HepG2 (cell line): ENCODE results near the gene MT1A. TPM values are rescaled to one million over a fixed set of nuclear protein-coding genes. Genes with fewer than 3 reads are reported as not detected.

Source experiments
- BORCS8-MEF2B ChIP-seq: sonication (generic); formaldehyde crosslinking; IDR thresholded peaks from 2 replicates; pipeline ENCODE4 v1.8.0; 2022; ENCODE audit warnings: mild to moderate bottlenecking, missing genetic modification reagents
- DZIP1 ChIP-seq: sonication (generic); formaldehyde crosslinking; IDR thresholded peaks from 2 replicates; pipeline ENCODE4 v1.5.0; 2020; ENCODE audit warnings: mild to moderate bottlenecking, missing genetic modification reagents
- JUN ChIP-seq: sonication (generic); formaldehyde crosslinking; IDR thresholded peaks from 2 replicates; pipeline ENCODE4 v1.4.0; 2020; ENCODE audit warnings: mild to moderate bottlenecking, missing genetic modification reagents
- KAT2B ChIP-seq: fragments of 150-350 bp; IDR thresholded peaks from 2 replicates; pipeline ENCODE4 v1.6.1; 2014; ENCODE audit warnings: low read depth, low read length, borderline replicate concordance
- KDM5A ChIP-seq: fragments of 200-600 bp; sonication (generic); IDR thresholded peaks from 2 replicates; pipeline ENCODE4 v1.7.0; 2018; ENCODE audit warnings: antibody characterized with exemption, mild to moderate bottlenecking, low read length, borderline replicate concordance
- NFIC ChIP-seq: IDR thresholded peaks from 2 replicates; pipeline ENCODE4 v1.6.1; 2012; ENCODE audit warnings: mild to moderate bottlenecking, low read length, inconsistent platforms
- SMYD3 ChIP-seq: sonication (generic); formaldehyde crosslinking; IDR thresholded peaks from 2 replicates; pipeline ENCODE4 v1.8.1; 2023; ENCODE audit warnings: mild to moderate bottlenecking, missing genetic modification reagents
- SP4 ChIP-seq: sonication (generic); formaldehyde crosslinking; IDR thresholded peaks from 2 replicates; pipeline ENCODE4 v1.8.1; 2023; ENCODE audit warnings: mild to moderate bottlenecking, missing genetic modification reagents
- TARDBP ChIP-seq: sonication (generic); formaldehyde crosslinking; IDR thresholded peaks from 2 replicates; pipeline ENCODE4 v1.8.0; 2022; ENCODE audit warnings: mild to moderate bottlenecking, missing genetic modification reagents
- TERF1 ChIP-seq: sonication (generic); formaldehyde crosslinking; IDR thresholded peaks from 2 replicates; pipeline ENCODE4 v1.8.0; 2022; ENCODE audit warnings: mild to moderate bottlenecking, missing genetic modification reagents, moderate library complexity
- YY1 ChIP-seq: IDR thresholded peaks from 2 replicates; pipeline ENCODE4 v1.6.1; 2011; ENCODE audit warnings: low read length, low read depth, moderate library complexity, mild to moderate bottlenecking; ENCODE audit not compliant: insufficient read depth, insufficient replicate concordance
- ZBTB37 ChIP-seq: sonication (generic); formaldehyde crosslinking; IDR thresholded peaks from 2 replicates; pipeline ENCODE4 v1.4.0; 2020; ENCODE audit warnings: mild to moderate bottlenecking, missing genetic modification reagents
- ZBTB49 ChIP-seq: sonication (generic); formaldehyde crosslinking; IDR thresholded peaks from 2 replicates; pipeline ENCODE4 v1.4.0; 2020; ENCODE audit warnings: missing genetic modification reagents, borderline replicate concordance
- ZBTB7B ChIP-seq: sonication (generic); formaldehyde crosslinking; IDR thresholded peaks from 2 replicates; pipeline ENCODE4 v1.4.0; 2020; ENCODE audit warnings: missing genetic modification reagents
- ZKSCAN5 ChIP-seq: sonication (generic); formaldehyde crosslinking; IDR thresholded peaks from 2 replicates; pipeline ENCODE4 v1.5.1; 2020; ENCODE audit warnings: mild to moderate bottlenecking, missing genetic modification reagents
- ZNF263 ChIP-seq: sonication (generic); formaldehyde crosslinking; IDR thresholded peaks from 2 replicates; pipeline ENCODE4 v1.4.0; 2020; ENCODE audit warnings: missing genetic modification reagents
- ZNF414 ChIP-seq: sonication (generic); formaldehyde crosslinking; IDR thresholded peaks from 2 replicates; pipeline ENCODE4 v1.5.0; 2020; ENCODE audit warnings: missing genetic modification reagents
- ZNF441 ChIP-seq: sonication (generic); formaldehyde crosslinking; IDR thresholded peaks from 2 replicates; pipeline ENCODE4 v1.7.0; 2021; ENCODE audit warnings: missing genetic modification reagents, borderline replicate concordance
- ZNF619 ChIP-seq: sonication (generic); formaldehyde crosslinking; IDR thresholded peaks from 2 replicates; pipeline ENCODE4 v1.4.0; 2020; ENCODE audit warnings: mild to moderate bottlenecking, missing genetic modification reagents
- ZNF775 ChIP-seq: sonication (generic); formaldehyde crosslinking; IDR thresholded peaks from 2 replicates; pipeline ENCODE4 v1.4.0; 2020; ENCODE audit warnings: missing genetic modification reagents, mild to moderate bottlenecking, moderate library complexity, borderline replicate concordance
- polyA plus RNA-seq, 8 experiments: library from polyadenylated mRNA; depleted of rRNA in 3 of 8; stranded (reverse) in 7 of 8; unstranded in 1 of 8; fragments of >200 nt; fragmentation: Illumina TruSeq in 4 of 8; extraction: Trizol in 4 of 8; gene quantifications; 2 replicates each; pipeline versions ENCODE4 v1.2.1 to v1.2.3, GENCODE V29; 2011 to 2016; ENCODE audit warnings: low read depth in 4 of 8, missing spikeins in 1 of 8, mixed read lengths in 1 of 8; ENCODE audit not compliant: insufficient read depth in 1 of 8
- total RNA-seq, 5 experiments: library from RNA; depleted of rRNA; stranded (reverse); fragments of >200 nt; fragmentation: Illumina TruSeq; extraction: Trizol; gene quantifications; 2 replicates each; pipeline ENCODE4 v1.2.3, GENCODE V29; 2016; ENCODE audit warnings: low read depth in 1 of 5

Gene MT1A
- total and polyA plus RNA-seq, 2 of the 13 experiments (the other 11 are each of a cell fraction or from before 2014, with no cell fraction given): 8.3 to 10.4 TPM

GRCh38 chr16:56667581-56668571 is 29.4 kb downstream of the MT1A start, which contains the start of gene MT1G (continued):
- TF ChIP-seq TERF1 (CRISPR knock-in tag): no peak
- no peak for TF ChIP-seq ZNF775 (CRISPR knock-in tag)
- peak; percentile 72 for TF ChIP-seq BORCS8-MEF2B (CRISPR knock-in tag)
- TF ChIP-seq YY1: no peak
- TF ChIP-seq ZBTB49 (CRISPR knock-in tag): no peak
- no peak for TF ChIP-seq KDM5A
- TF ChIP-seq ZNF441 (CRISPR knock-in tag): no peak; the same call in 1 of the 2 replicates
- TF ChIP-seq ZNF414 (CRISPR knock-in tag): no peak
- TF ChIP-seq ZBTB37 (CRISPR knock-in tag): no peak
- no peak for TF ChIP-seq NFIC
- TF ChIP-seq ZKSCAN5: peak; percentile 14; the same call in 1 of the 2 replicates
- no peak for TF ChIP-seq JUN
- 0 out of 2 replicates have a peak, but pooled peaks have one; percentile 69 for TF ChIP-seq ZNF619 (CRISPR knock-in tag)
- no peak for TF ChIP-seq KAT2B
- TF ChIP-seq SMYD3 (CRISPR knock-in tag): no peak
- peak; percentile 30; the same call in 1 of the 2 replicates for TF ChIP-seq SP4 (CRISPR knock-in tag)
- TF ChIP-seq ZNF263 (CRISPR knock-in tag): no peak
- no peak for TF ChIP-seq TARDBP (CRISPR knock-in tag)
- no peak for TF ChIP-seq DZIP1 (CRISPR knock-in tag)
- TF ChIP-seq ZBTB7B (CRISPR knock-in tag): peak; percentile 73
